T-helper 1 cell treated with Interleukin-12 subunit alpha and Interleukin-12 subunit beta and Interleukin-4 antibody, amounts not matched to agents 30 μg/mL and 1 μg/mL, for 36 hours (primary cell): ENCODE measurements around the gene FOXL2.

ENCODE experiments used
- H3K27ac Mint-ChIP-seq: one replicate; pipeline ENCODE4 v1.8.0; 2021; ENCODE audit warnings: mild to moderate bottlenecking, mixed read lengths
- H3K27me3 Mint-ChIP-seq: one replicate; pipeline ENCODE4 v1.8.0; 2021; ENCODE audit warnings: low read depth, mixed read lengths
- H3K36me3 Mint-ChIP-seq: one replicate; pipeline ENCODE4 v1.8.0; 2021; ENCODE audit warnings: low read depth, mixed read lengths
- H3K4me1 Mint-ChIP-seq: one replicate; pipeline ENCODE4 v1.8.0; 2021; ENCODE audit warnings: low read depth, mixed read lengths
- H3K4me3 Mint-ChIP-seq: one replicate; pipeline ENCODE4 v1.8.0; 2021; ENCODE audit warnings: mild to moderate bottlenecking, moderate library complexity, mixed read lengths
- H3K9me3 Mint-ChIP-seq: one replicate; pipeline ENCODE4 v1.8.0; 2021; ENCODE audit warnings: mixed read lengths

FOXL2 gene

GRCh38 chr3:138950006-138950644, 3.2 kb upstream of the FOXL2 start:
- H3K4me1 Mint-ChIP-seq: peaks cover 16% of the 10 kb centered on the region
- no peak overlapping the region for H3K27ac Mint-ChIP-seq
- H3K27me3 Mint-ChIP-seq: peaks cover 71% of the 10 kb centered on the region
- peaks cover 1% of the 10 kb centered on the region for H3K36me3 Mint-ChIP-seq
- no peak overlapping the region for H3K4me3 Mint-ChIP-seq
- no peaks in the 10 kb centered on the region for H3K9me3 Mint-ChIP-seq

GRCh38 chr3:138949445-138950005, 2.6 kb upstream of the FOXL2 start:
- no peaks in the 10 kb centered on the region for H3K9me3 Mint-ChIP-seq
- peak overlapping the region; percentile 43 for H3K4me3 Mint-ChIP-seq
- peaks cover 73% of the 10 kb centered on the region for H3K27me3 Mint-ChIP-seq
- H3K27ac Mint-ChIP-seq: no peak overlapping the region
- peaks cover 3% of the 10 kb centered on the region for H3K36me3 Mint-ChIP-seq
- peaks cover 19% of the 10 kb centered on the region for H3K4me1 Mint-ChIP-seq

DNA sequence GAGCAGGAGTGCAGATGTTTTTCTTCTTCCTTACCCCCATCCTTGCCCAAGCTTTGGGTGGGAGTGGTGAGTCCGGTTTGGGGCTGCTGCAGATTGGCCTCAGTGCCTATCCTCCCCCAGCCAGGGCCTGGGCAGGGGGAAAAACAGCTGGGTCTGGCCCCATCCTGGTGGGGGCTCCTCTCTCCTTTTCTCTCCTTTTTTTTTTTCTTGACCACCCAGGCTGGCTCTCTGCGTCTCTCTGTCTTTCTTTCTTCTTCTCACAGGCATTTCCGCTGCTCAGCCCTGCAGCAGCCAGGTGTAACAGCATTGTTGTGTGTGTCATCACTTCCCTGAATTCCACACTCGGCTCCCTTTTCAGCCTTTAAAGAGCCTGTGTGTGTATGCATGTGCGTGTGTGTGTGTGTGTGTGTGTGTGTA, 2.1 kb upstream of the FOXL2 start:
- H3K9me3 Mint-ChIP-seq: no peaks in the 10 kb centered on the region
- peaks cover 3% of the 10 kb centered on the region for H3K36me3 Mint-ChIP-seq
- peaks cover 75% of the 10 kb centered on the region for H3K27me3 Mint-ChIP-seq
- H3K4me1 Mint-ChIP-seq: peaks cover 24% of the 10 kb centered on the region
- H3K4me3 Mint-ChIP-seq: peak overlapping the region; percentile 43
- no peak overlapping the region for H3K27ac Mint-ChIP-seq

GRCh38 chr3:138948371-138949001, 1.5 kb upstream of the FOXL2 start:
- Mint-ChIP-seq H3K4me3 (no peak overlapping the region), H3K4me1 (peaks cover 28% of the 10 kb centered on the region), H3K9me3 (no peaks in the 10 kb centered on the region), H3K27ac (no peak overlapping the region), H3K36me3 (peaks cover 5% of the 10 kb centered on the region), H3K27me3 (peaks cover 76% of the 10 kb centered on the region)

DNA sequence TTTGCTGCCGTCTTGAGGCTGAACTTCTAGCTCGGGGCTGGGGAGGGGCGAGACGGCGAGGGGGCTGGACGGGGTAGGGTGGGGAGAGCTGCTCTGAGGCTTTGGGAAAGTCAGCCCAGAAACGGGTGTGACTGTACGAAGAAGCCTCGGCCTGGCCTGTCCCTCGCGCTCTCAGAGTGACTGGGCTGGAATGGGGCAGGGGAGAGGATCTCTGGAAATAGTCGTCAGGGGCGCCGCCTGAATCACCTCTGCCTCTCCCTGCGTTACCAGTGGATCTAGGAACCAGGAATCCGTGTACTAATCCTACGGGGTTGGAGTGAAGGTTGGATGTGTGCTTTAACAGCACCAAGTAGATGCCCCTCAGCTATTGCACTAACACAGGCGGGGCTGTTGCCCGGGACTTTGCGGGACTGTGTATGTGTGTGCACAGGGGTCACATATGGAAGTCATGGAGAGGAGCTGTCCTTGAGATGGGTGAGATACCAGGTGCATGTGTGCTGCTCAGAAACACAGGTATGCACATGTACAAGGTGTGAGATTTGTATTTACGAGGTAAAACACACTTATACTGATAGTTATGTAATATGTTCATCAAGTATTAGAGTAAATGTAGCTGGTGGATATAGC, 671 bp upstream of the FOXL2 start:
- Mint-ChIP-seq H3K4me1 (peaks cover 30% of the 10 kb centered on the region), H3K36me3 (peaks cover 5% of the 10 kb centered on the region), H3K27me3 (peaks cover 79% of the 10 kb centered on the region), H3K27ac (peak overlapping the region; percentile 9), H3K4me3 (no peak overlapping the region), H3K9me3 (no peaks in the 10 kb centered on the region)

GRCh38 chr3:138945709-138946662, 951 bp downstream of the FOXL2 start:
- Mint-ChIP-seq H3K36me3 (peaks cover 5% of the 10 kb centered on the region), H3K27ac (no peak overlapping the region), H3K9me3 (no peaks in the 10 kb centered on the region), H3K4me1 (peaks cover 30% of the 10 kb centered on the region), H3K27me3 (peaks cover 82% of the 10 kb centered on the region), H3K4me3 (peak overlapping the region; percentile 25)

- H3K9me3 Mint-ChIP-seq: no peaks in the 10 kb centered on the region
- H3K4me3 Mint-ChIP-seq: peak overlapping the region; percentile 85
- H3K27ac Mint-ChIP-seq: peak overlapping the region; percentile 67
- H3K4me1 Mint-ChIP-seq: peaks cover 24% of the 10 kb centered on the region
- H3K36me3 Mint-ChIP-seq: peaks cover 5% of the 10 kb centered on the region
- peaks cover 82% of the 10 kb centered on the region for H3K27me3 Mint-ChIP-seq
Measured at GRCh38 chr3:138944929-138945708, 1.8 kb downstream of the FOXL2 start.

DNA sequence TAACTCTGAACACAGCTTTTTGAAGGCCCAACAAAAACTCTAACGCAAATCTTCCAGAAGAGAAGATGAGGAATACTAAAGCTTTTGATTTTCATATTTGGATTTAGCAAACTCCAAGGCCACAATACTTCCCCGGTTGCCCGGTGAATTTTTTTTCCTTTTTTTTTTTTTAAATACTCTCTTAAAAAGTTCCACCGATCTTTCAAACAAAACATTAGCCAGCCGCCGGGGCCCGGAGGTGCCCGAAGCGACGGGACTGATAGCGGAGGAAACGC, 2.3 kb downstream of the FOXL2 start:
- H3K9me3 Mint-ChIP-seq: no peaks in the 10 kb centered on the region
- peaks cover 86% of the 10 kb centered on the region for H3K27me3 Mint-ChIP-seq
- H3K4me3 Mint-ChIP-seq: no peak overlapping the region
- H3K4me1 Mint-ChIP-seq: peaks cover 24% of the 10 kb centered on the region
- H3K36me3 Mint-ChIP-seq: peaks cover 5% of the 10 kb centered on the region
- peak overlapping the region; percentile 67 for H3K27ac Mint-ChIP-seq

- H3K4me3 Mint-ChIP-seq: no peak overlapping the region
- no peaks in the 10 kb centered on the region for H3K9me3 Mint-ChIP-seq
- peaks cover 5% of the 10 kb centered on the region for H3K36me3 Mint-ChIP-seq
- H3K27ac Mint-ChIP-seq: peak overlapping the region; percentile 43
- H3K4me1 Mint-ChIP-seq: peaks cover 19% of the 10 kb centered on the region
- peaks cover 86% of the 10 kb centered on the region for H3K27me3 Mint-ChIP-seq
Measured at GRCh38 chr3:138943724-138944653, 2.9 kb downstream of the FOXL2 start.

DNA sequence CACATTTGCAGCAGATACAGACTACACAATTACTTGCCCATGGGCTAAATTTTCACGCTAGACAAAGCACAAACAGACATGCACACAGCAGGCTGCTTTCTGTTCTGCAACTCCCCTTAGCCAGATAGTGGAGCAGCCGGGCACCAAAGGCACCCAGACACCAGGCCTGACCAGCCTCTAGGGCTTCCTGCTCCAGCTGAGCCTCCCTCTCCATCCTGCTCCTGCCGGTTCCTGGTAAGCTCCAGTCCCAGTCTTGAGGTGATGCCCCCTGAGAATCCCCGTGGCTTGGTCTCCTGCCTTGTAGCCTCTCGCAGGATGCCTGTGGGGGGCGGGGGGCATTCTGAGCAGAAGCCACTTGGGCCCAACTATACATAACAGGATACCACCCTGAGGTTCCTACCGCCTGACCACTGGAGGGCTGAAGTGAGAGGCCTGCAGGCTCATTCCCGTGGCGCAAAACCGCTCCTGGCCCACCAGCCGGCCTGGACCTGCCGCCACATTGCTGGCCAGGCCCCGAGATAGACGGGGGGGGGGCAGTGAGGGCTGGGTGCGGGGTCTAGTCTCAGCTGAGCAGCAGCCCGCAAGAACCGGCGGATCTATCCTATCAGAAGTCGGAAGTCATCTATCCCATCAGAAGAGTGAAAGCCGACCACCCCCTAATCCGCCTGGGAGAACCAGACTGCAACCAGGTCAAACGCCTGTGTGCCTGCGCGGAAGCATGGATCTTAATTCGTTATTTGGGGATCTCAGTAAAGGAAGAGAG, 3.9 kb downstream of the FOXL2 start:
- Mint-ChIP-seq H3K27me3 (peaks cover 86% of the 10 kb centered on the region), H3K4me1 (peaks cover 21% of the 10 kb centered on the region), H3K9me3 (no peaks in the 10 kb centered on the region), H3K36me3 (peaks cover 5% of the 10 kb centered on the region), H3K4me3 (peak overlapping the region; percentile 23), H3K27ac (no peak overlapping the region)

- H3K36me3 Mint-ChIP-seq: peaks cover 5% of the 10 kb centered on the region
- peaks cover 86% of the 10 kb centered on the region for H3K27me3 Mint-ChIP-seq
- no peaks in the 10 kb centered on the region for H3K9me3 Mint-ChIP-seq
- peaks cover 17% of the 10 kb centered on the region for H3K4me1 Mint-ChIP-seq
- no peak overlapping the region for H3K27ac Mint-ChIP-seq
- no peak overlapping the region for H3K4me3 Mint-ChIP-seq
Measured at GRCh38 chr3:138942271-138942670, 4.7 kb downstream of the FOXL2 start.

- peaks cover 91% of the 10 kb centered on the region for H3K27me3 Mint-ChIP-seq
- no peaks in the 10 kb centered on the region for H3K9me3 Mint-ChIP-seq
- H3K36me3 Mint-ChIP-seq: peaks cover 5% of the 10 kb centered on the region
- H3K27ac Mint-ChIP-seq: no peak overlapping the region
- peaks cover 17% of the 10 kb centered on the region for H3K4me1 Mint-ChIP-seq
- H3K4me3 Mint-ChIP-seq: no peak overlapping the region
Measured at GRCh38 chr3:138941259-138941885, 5.6 kb downstream of the FOXL2 start.
